NOMO-1 (cell line): ENCODE measurements around the gene COL9A2.
A peak's percentile ranks its signal among the peaks of the same experiment; 100 is the strongest.

Experiments used
- DNase-seq, 2 experiments: peaks; one replicate each; lab custom pipeline; 2025; ENCODE audit not compliant: unreplicated experiment in 2 of 2; lab: John Stamatoyannopoulos, UW

COL9A2 gene

DNA sequence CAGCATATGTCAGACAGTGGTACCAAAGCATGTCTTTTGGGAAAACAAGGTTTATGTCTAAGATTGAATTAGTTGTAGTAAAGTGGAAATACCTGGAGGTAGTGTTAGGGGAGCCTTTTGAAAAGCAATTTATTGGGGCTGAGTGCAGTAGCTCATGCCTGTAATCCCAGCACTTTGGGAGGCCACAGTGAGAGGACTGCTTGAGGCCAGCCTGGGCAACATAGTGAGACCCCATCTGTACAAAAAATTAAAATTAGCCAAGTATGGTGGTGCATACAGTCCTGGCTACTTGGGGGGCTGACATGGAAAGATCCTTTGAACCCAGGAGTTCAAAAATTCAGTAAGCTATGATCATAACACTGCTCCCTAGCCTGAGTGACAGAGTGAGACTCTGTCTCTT is 51.8 kb downstream of the COL9A2 start:
- DNase-seq = no peak

GRCh38 chr1:40264354-40264781 is 52.7 kb downstream of the COL9A2 start:
- no peak for DNase-seq

DNA sequence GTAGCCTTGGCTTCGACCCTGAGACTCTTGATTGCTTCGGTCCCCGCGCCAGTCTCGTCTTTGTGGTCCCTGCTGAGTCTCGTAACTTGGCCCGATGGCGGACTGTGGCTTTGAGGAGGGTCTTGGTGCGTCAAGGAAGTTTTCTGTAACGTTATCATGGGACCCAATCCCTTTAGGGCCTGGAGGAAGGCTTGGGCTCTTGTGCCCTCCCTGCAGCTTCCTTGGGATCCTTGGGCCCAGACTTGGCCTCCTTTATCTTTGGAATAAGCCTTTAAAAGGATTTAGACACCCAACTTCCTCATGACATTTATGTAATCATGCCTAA is 58.7 kb downstream of the COL9A2 start:
- DNase-seq = peak in 1 of 2 experiments; percentile 10

- DNase-seq = peak; percentile 92 to 97
These were observed 59.2 kb downstream of the COL9A2 start, which contains the start of gene ZMPSTE24 for GRCh38 chr1:40257688-40258444. Gene ZMPSTE24 (plus strand): TSS chr1:40258236. CDS start chr1:40258272, 36 bp downstream.

DNA sequence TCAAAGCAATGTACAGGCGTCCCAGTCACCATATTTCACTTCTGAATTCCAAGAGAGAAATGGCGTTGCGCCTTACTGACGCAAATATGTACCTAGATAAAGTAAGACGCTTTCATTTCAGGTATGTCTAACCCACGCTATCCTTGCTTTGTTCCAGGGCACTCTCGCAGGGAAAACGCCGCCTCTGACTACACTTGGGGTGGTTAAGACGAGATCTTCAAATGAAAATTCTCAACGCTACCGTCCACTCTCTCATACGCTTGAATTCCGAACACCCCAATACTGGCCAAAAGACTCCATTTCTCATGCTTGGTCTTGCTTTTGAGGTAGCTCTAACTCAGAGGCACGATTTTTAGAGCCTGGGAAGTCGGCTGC is 59.8 kb downstream of the COL9A2 start:
- DNase-seq = peak in 1 of 2 experiments; percentile 65

GRCh38 chr1:40256401-40257084 is 60.5 kb downstream of the COL9A2 start:
- no peak for DNase-seq

DNA sequence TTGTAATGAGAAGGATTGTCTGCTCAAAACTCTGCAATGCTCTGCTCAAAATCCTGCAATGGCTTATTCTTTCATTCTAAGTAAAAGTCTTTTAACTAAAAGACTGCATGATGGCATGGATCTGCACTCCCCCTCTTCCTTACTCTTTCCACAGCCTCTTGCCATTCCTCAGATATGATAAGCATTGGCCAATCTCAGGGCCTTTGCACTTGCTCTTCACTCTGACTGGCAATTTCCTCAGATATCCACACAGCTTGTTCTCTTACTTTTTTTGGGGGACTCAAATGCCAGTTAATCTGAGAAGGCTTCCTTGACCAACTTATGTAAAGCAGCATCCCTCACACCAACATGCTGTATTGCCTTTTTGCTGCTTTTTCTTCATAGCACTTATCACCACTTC is 61.9 kb downstream of the COL9A2 start:
- no peak for DNase-seq

GRCh38 chr1:40252601-40253000 is 64.5 kb downstream of the COL9A2 start:
- no peak for DNase-seq

DNA sequence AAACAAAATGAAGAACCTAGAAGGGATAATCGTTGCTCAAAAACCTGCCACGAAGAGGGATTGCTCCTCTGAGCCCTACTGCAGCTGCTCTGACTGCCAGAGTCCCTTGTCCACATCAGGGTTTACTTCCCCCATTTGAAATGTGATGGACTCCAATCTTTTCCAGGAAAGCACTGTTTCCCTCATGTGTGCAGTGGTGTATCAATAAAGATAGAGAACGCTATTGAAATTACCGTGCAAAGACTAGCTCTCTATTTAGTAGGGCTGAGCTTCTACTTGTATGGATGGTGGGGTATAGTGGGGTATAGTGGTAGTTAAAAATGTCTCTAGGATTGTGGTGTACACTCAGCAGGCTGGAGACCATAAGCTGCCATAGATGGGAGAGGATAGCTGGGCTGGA is 65.6 kb downstream of the COL9A2 start:
- peak in 1 of 2 experiments; percentile 18 for DNase-seq
